Peyer's patch (tissue), 4 donors: ENCODE data around the gene TEX19. TPM values are rescaled to one million over a fixed set of nuclear protein-coding genes. Genes with fewer than 3 reads are reported as not detected.

Experiments used
- DNase-seq, 3 donors: peaks; one replicate each; pipeline ENCODE4 v3.0.0-alpha.2; 2017 to 2019
- H3K27ac ChIP-seq, 4 donors: fragments of 200-600 bp; sonication (generic); one replicate each; pipeline ENCODE4 v1.5.1; 2016 to 2019
- H3K27me3 ChIP-seq, 2 donors: fragments of 200-600 bp; sonication (generic); one replicate each; pipeline ENCODE4 v1.5.1; 2019
- H3K36me3 ChIP-seq, 3 donors: fragments of 200-600 bp; sonication (generic); one replicate each; pipeline ENCODE4 v1.5.1; 2016 to 2019
- H3K4me1 ChIP-seq, 4 donors: fragments of 200-600 bp; sonication (generic); one replicate each; pipeline ENCODE4 v1.5.1; 2016 to 2019
- H3K4me3 ChIP-seq, 4 donors: fragments of 200-600 bp; sonication (generic); 1 replicate in 3 of 4; 2 replicates in 1 of 4; pipeline ENCODE4 v1.5.1; 2016 to 2019; ENCODE audit warnings: mild to moderate bottlenecking in 1 of 4
- H3K9me3 ChIP-seq, 4 donors: fragments of 200-600 bp; sonication (generic); one replicate each; pipeline ENCODE4 v1.5.1; 2016 to 2019; ENCODE audit warnings: mild to moderate bottlenecking in 1 of 4
- CTCF ChIP-seq, 6 experiments: fragments of 450-650 bp in 4 of 6; fragments of 200-600 bp in 2 of 6; sonication (generic) in 1 of 6; IDR thresholded peaks; one replicate each; pipeline ENCODE4 v1.5.1; 2017 to 2019; ENCODE audit warnings: antibody characterized with exemption in 6 of 6, mild to moderate bottlenecking in 3 of 6, moderate library complexity in 1 of 6
- POLR2A ChIP-seq, 2 donors: fragments of 450-650 bp; IDR thresholded peaks; one replicate each; pipeline ENCODE4 v1.5.1; 2017; ENCODE audit warnings: antibody characterized with exemption in 2 of 2, mild to moderate bottlenecking in 2 of 2, moderate library complexity in 2 of 2
- total RNA-seq, 4 donors: library from RNA; depleted of rRNA; stranded (reverse); fragments of >200 nt; gene quantifications; one replicate each; pipeline ENCODE4 v1.1.0, GENCODE V29; 2016

The TEX19 gene
- total RNA-seq, 4 donors from 2014 or later: not detected

GRCh38 chr17:82320956-82321927, 37.8 kb upstream of the TEX19 start:
- H3K27ac ChIP-seq: peak overlapping the region in 1 of 4 donors; percentile 57
- H3K9me3 ChIP-seq: no peaks in the 10 kb centered on the region
- TF ChIP-seq CTCF (IDR thresholded peaks at IDR 0.05) (peak; percentile 90 to 98 (median 94)), POLR2A (IDR thresholded peaks at IDR 0.05) (no peak)
- DNase-seq: peak in 1 of 3 donors; percentile 40
- peaks cover 0 to 36% (median 5%) of the 10 kb centered on the region in 4 donors for H3K4me1 ChIP-seq
- H3K36me3 ChIP-seq: no peaks in the 10 kb centered on the region
- no peaks in the 10 kb centered on the region for H3K27me3 ChIP-seq
- peak overlapping the region in 2 of 4 donors; percentile 37 to 39 for H3K4me3 ChIP-seq

- no peak for TF ChIP-seq POLR2A (IDR thresholded peaks at IDR 0.05)
- TF ChIP-seq CTCF (IDR thresholded peaks at IDR 0.05): no peak
- DNase-seq: no peak
- Histone ChIP-seq H3K9me3 (no peaks in the 10 kb centered on the region), H3K4me3 (no peak overlapping the region), H3K4me1 (peaks cover 0 to 36% (median 5%) of the 10 kb centered on the region in 4 donors), H3K36me3 (no peaks in the 10 kb centered on the region), H3K27ac (no peak overlapping the region), H3K27me3 (no peaks in the 10 kb centered on the region)
Measured at GRCh38 chr17:82321947-82322466, 37.0 kb upstream of the TEX19 start.

GRCh38 chr17:82322526-82323453, 36.3 kb upstream of the TEX19 start:
- TF ChIP-seq CTCF (IDR thresholded peaks at IDR 0.05) (no peak), POLR2A (IDR thresholded peaks at IDR 0.05) (no peak)
- no peaks in the 10 kb centered on the region for H3K9me3 ChIP-seq
- H3K27me3 ChIP-seq: no peaks in the 10 kb centered on the region
- H3K27ac ChIP-seq: no peak overlapping the region
- H3K4me1 ChIP-seq: peaks cover 0 to 42% (median 5%) of the 10 kb centered on the region in 4 donors
- no peak for DNase-seq
- H3K4me3 ChIP-seq: no peak overlapping the region
- no peaks in the 10 kb centered on the region for H3K36me3 ChIP-seq

GRCh38 chr17:82323514-82324234, 35.4 kb upstream of the TEX19 start:
- DNase-seq: no peak

More at GRCh38 chr17:82323514-82324234, 35.4 kb upstream of the TEX19 start:
- no peaks in the 10 kb centered on the region for H3K27me3 ChIP-seq
- H3K27ac ChIP-seq: no peak overlapping the region
- no peak overlapping the region for H3K4me3 ChIP-seq
- H3K9me3 ChIP-seq: no peaks in the 10 kb centered on the region
- no peaks in the 10 kb centered on the region for H3K36me3 ChIP-seq
- TF ChIP-seq CTCF (IDR thresholded peaks at IDR 0.05) (no peak), POLR2A (IDR thresholded peaks at IDR 0.05) (no peak)
- peaks cover 0 to 49% (median 5%) of the 10 kb centered on the region in 4 donors for H3K4me1 ChIP-seq
